ENCODE results near the gene KCNC2. TPM values are rescaled to one million over a fixed set of nuclear protein-coding genes. Genes with fewer than 3 reads are reported as not detected.

KCNC2 gene
- total RNA-seq, 1 experiment from 2014 or later, result not detected

- intact Hi-C loops (cut with micrococcal nuclease; ENCODE audit: unreplicated experiment), result no loop called here
- ATAC-seq (no peak), DNase-seq (ENCODE audit: low read depth, low spot score) (no peak)
- ChIA-PET POLR2A (no interaction called here), CTCF (no interaction called here)
- no peaks in the 10 kb centered on the region for H3K27me3 ChIP-seq (ENCODE audit: control insufficient read depth, insufficient read depth, low read length)
- H3K4me3 ChIP-seq (ENCODE audit: low read depth in 2 of 2, low read length in 2 of 2), result no peak overlapping the region
- no peaks in the 10 kb centered on the region for H3K4me1 ChIP-seq (ENCODE audit: control insufficient read depth, insufficient read depth, low read length)
- in situ Hi-C loops (cut with HindIII; ENCODE audit: low pct_unique_long_range_greater_than_20kb, low sequenced_read_pairs), result no loop called here
- BruUV-seq (replicated peaks), result no TSS peak
- no peaks in the 10 kb centered on the region for H3K9me3 ChIP-seq (ENCODE audit: control insufficient read depth, insufficient read depth, low read depth, low read length)
- H3K36me3 ChIP-seq (ENCODE audit: control insufficient read depth, insufficient read depth, low read length), result no peaks in the 10 kb centered on the region
- no peak for TF ChIP-seq TCF7L2 (IDR thresholded peaks at IDR 0.05; ENCODE audit: low read depth, low read length)
- H3K27ac ChIP-seq (ENCODE audit: low read length), result no peak overlapping the region
These were observed 161.6 kb downstream of the KCNC2 start for GRCh38 chr12:75047885-75048525.

- Histone ChIP-seq H3K36me3 (ENCODE audit: control insufficient read depth, insufficient read depth, low read length) (no peaks in the 10 kb centered on the region), H3K27me3 (ENCODE audit: control insufficient read depth, insufficient read depth, low read length) (no peaks in the 10 kb centered on the region), H3K4me1 (ENCODE audit: control insufficient read depth, insufficient read depth, low read length) (no peaks in the 10 kb centered on the region), H3K4me3 (ENCODE audit: low read depth in 2 of 2, low read length in 2 of 2) (no peak overlapping the region), H3K9me3 (ENCODE audit: control insufficient read depth, insufficient read depth, low read depth, low read length) (no peaks in the 10 kb centered on the region), H3K27ac (ENCODE audit: low read length) (no peak overlapping the region)
- ChIA-PET POLR2A (no interaction called here), CTCF (no interaction called here)
- in situ Hi-C loops (cut with HindIII; ENCODE audit: low pct_unique_long_range_greater_than_20kb, low sequenced_read_pairs) (no loop called here), intact Hi-C loops (cut with micrococcal nuclease; ENCODE audit: unreplicated experiment) (no loop called here)
- no TSS peak for BruUV-seq (replicated peaks)
- DNase-seq (ENCODE audit: low read depth, low spot score) (no peak), ATAC-seq (no peak)
- TF ChIP-seq POLR2AphosphoS5 (IDR thresholded peaks at IDR 0.05; ENCODE audit: low read depth, low read length), result no peak
These were observed 167.5 kb downstream of the KCNC2 start for GRCh38 chr12:75042125-75042524.

GRCh38 chr12:75041472-75041871 lies 168.2 kb downstream of the KCNC2 start:
- POLR2A ChIA-PET, result no interaction called here
- TF ChIP-seq CTCF (IDR thresholded peaks at IDR 0.05), result no peak
- CTCF ChIA-PET, result no interaction called here
- DNase-seq (ENCODE audit: low read depth, low spot score), result no peak
- ATAC-seq, result no peak
- H3K36me3 ChIP-seq (ENCODE audit: control insufficient read depth, insufficient read depth, low read length), result no peaks in the 10 kb centered on the region
- no peaks in the 10 kb centered on the region for H3K4me1 ChIP-seq (ENCODE audit: control insufficient read depth, insufficient read depth, low read length)
- in situ Hi-C loops (cut with HindIII; ENCODE audit: low pct_unique_long_range_greater_than_20kb, low sequenced_read_pairs) (no loop called here), intact Hi-C loops (cut with micrococcal nuclease; ENCODE audit: unreplicated experiment) (no loop called here)
- no peak overlapping the region for H3K27ac ChIP-seq (ENCODE audit: low read length)
- no peaks in the 10 kb centered on the region for H3K9me3 ChIP-seq (ENCODE audit: control insufficient read depth, insufficient read depth, low read depth, low read length)
- H3K4me3 ChIP-seq (ENCODE audit: low read depth in 2 of 2, low read length in 2 of 2), result no peak overlapping the region
- H3K27me3 ChIP-seq (ENCODE audit: control insufficient read depth, insufficient read depth, low read length), result no peaks in the 10 kb centered on the region
- BruUV-seq (replicated peaks), result no TSS peak

- peaks cover 41% of the 10 kb centered on the region; the same call in 1 of the 2 replicates for H3K9me3 ChIP-seq (ENCODE audit: control insufficient read depth, insufficient read depth, low read depth, low read length)
- TF ChIP-seq CTCF (IDR thresholded peaks at IDR 0.05) (no peak), POLR2AphosphoS5 (IDR thresholded peaks at IDR 0.05; ENCODE audit: low read depth, low read length) (no peak), TCF7L2 (IDR thresholded peaks at IDR 0.05; ENCODE audit: low read depth, low read length) (no peak), REST (IDR thresholded peaks at IDR 0.05; ENCODE audit: insufficient read depth in 1 of 2, low read depth in 2 of 2, low read length in 1 of 2) (no peak), SIN3A (IDR thresholded peaks at IDR 0.05; ENCODE audit: borderline replicate concordance, insufficient read depth, low read depth, low read length) (no peak)
- intact Hi-C loops (cut with micrococcal nuclease; ENCODE audit: unreplicated experiment), result no loop called here
- ChIA-PET POLR2A (no interaction called here), CTCF (no interaction called here)
- H3K36me3 ChIP-seq (ENCODE audit: control insufficient read depth, insufficient read depth, low read length), result no peaks in the 10 kb centered on the region
- no peak for DNase-seq (ENCODE audit: low read depth, low spot score)
- ATAC-seq, result no peak
- no TSS peak for BruUV-seq (replicated peaks)
- H3K27ac ChIP-seq (ENCODE audit: low read length), result no peak overlapping the region
- in situ Hi-C loops (cut with HindIII; ENCODE audit: low pct_unique_long_range_greater_than_20kb, low sequenced_read_pairs), result no loop called here
- no peaks in the 10 kb centered on the region for H3K4me1 ChIP-seq (ENCODE audit: control insufficient read depth, insufficient read depth, low read length)
- H3K4me3 ChIP-seq (ENCODE audit: low read depth in 2 of 2, low read length in 2 of 2), result no peak overlapping the region
- no peaks in the 10 kb centered on the region for H3K27me3 ChIP-seq (ENCODE audit: control insufficient read depth, insufficient read depth, low read length)
These were observed 189.5 kb downstream of the KCNC2 start for GRCh38 chr12:75020068-75020557.
